ENCODE data around the gene ZNF618. TPM values are rescaled to one million over a fixed set of nuclear protein-coding genes. Genes with fewer than 3 reads are reported as not detected.

The ZNF618 gene
- total RNA-seq, 1 experiment from 2014 or later: 1.2 TPM

- POLR2A ChIA-PET: no interaction called here
- no peaks in the 10 kb centered on the region for H3K9me3 Mint-ChIP-seq (ENCODE audit: unreplicated experiment)
- intact Hi-C loops (cut with micrococcal nuclease; ENCODE audit: unreplicated experiment): no loop called here
- TF ChIP-seq CTCF (IDR thresholded peaks at IDR 0.05; ENCODE audit: insufficient read depth in 1 of 2, low read depth in 1 of 2, low read length in 1 of 2, severe bottlenecking in 1 of 2, unreplicated experiment in 1 of 2): no peak
- CTCF ChIA-PET: no interaction called here
- H3K27me3 Mint-ChIP-seq (ENCODE audit: insufficient read depth, unreplicated experiment): no peaks in the 10 kb centered on the region
- no peaks in the 10 kb centered on the region for H3K4me1 ChIP-seq
- no peaks in the 10 kb centered on the region for H3K36me3 Mint-ChIP-seq (ENCODE audit: insufficient read depth, unreplicated experiment)
- no peak for DNase-seq
- H3K9me3 ChIP-seq: no peaks in the 10 kb centered on the region
- no peak overlapping the region for H3K27ac Mint-ChIP-seq (ENCODE audit: unreplicated experiment)
- no peaks in the 10 kb centered on the region for H3K36me3 ChIP-seq (ENCODE audit: control insufficient read depth, insufficient read depth, low read length)
- H3K27me3 ChIP-seq (replicated peaks; ENCODE audit: control insufficient read depth, insufficient read depth, low read length): no peaks in the 10 kb centered on the region
- no peak overlapping the region for H3K4me3 Mint-ChIP-seq (ENCODE audit: unreplicated experiment)
- no TSS peak for BruUV-seq (replicated peaks)
- no peaks in the 10 kb centered on the region for H3K4me1 Mint-ChIP-seq (ENCODE audit: low read depth, unreplicated experiment)
- no peak overlapping the region for H3K4me3 ChIP-seq (ENCODE audit: low read depth, low read length)
These were observed 122.0 kb downstream of the ZNF618 start for GRCh38 chr9:113998114-113998513.

GRCh38 chr9:113998525-113999255 lies 122.6 kb downstream of the ZNF618 start:
- peak; percentile 22 to 37 for DNase-seq
- Histone ChIP-seq H3K36me3 (ENCODE audit: control insufficient read depth, insufficient read depth, low read length) (no peaks in the 10 kb centered on the region), H3K9me3 (no peaks in the 10 kb centered on the region), H3K4me1 (no peaks in the 10 kb centered on the region), H3K4me3 (ENCODE audit: low read depth, low read length) (no peak overlapping the region), H3K27me3 (replicated peaks; ENCODE audit: control insufficient read depth, insufficient read depth, low read length) (no peaks in the 10 kb centered on the region)
- no peaks in the 10 kb centered on the region for H3K36me3 Mint-ChIP-seq (ENCODE audit: insufficient read depth, unreplicated experiment)
- intact Hi-C loops (cut with micrococcal nuclease; ENCODE audit: unreplicated experiment): no loop called here
- ChIA-PET CTCF (no interaction called here), POLR2A (no interaction called here)
- no TSS peak for BruUV-seq (replicated peaks)
- no peak overlapping the region for H3K4me3 Mint-ChIP-seq (ENCODE audit: unreplicated experiment)
- H3K27me3 Mint-ChIP-seq (ENCODE audit: insufficient read depth, unreplicated experiment): no peaks in the 10 kb centered on the region
- no peaks in the 10 kb centered on the region for H3K4me1 Mint-ChIP-seq (ENCODE audit: low read depth, unreplicated experiment)
- H3K9me3 Mint-ChIP-seq (ENCODE audit: unreplicated experiment): no peaks in the 10 kb centered on the region
- TF ChIP-seq CTCF (IDR thresholded peaks at IDR 0.05; ENCODE audit: insufficient read depth in 1 of 2, low read depth in 1 of 2, low read length in 1 of 2, severe bottlenecking in 1 of 2, unreplicated experiment in 1 of 2): peak in 1 of 2 experiments; percentile 30
- no peak overlapping the region for H3K27ac Mint-ChIP-seq (ENCODE audit: unreplicated experiment)

- CTCF ChIA-PET: interaction anchor here (0.6 kb wide), 1 partner anchor 262 kb away, joined by 3 read pairs; no protein-coding TSS in a partner anchor
- H3K27ac Mint-ChIP-seq (ENCODE audit: unreplicated experiment): no peak overlapping the region
These were observed 123.3 kb downstream of the ZNF618 start for GRCh38 chr9:113999256-114000062.

More at GRCh38 chr9:113999256-114000062, 123.3 kb downstream of the ZNF618 start:
- Histone ChIP-seq H3K9me3 (no peaks in the 10 kb centered on the region), H3K36me3 (ENCODE audit: control insufficient read depth, insufficient read depth, low read length) (no peaks in the 10 kb centered on the region), H3K4me3 (ENCODE audit: low read depth, low read length) (no peak overlapping the region), H3K27me3 (replicated peaks; ENCODE audit: control insufficient read depth, insufficient read depth, low read length) (no peaks in the 10 kb centered on the region), H3K4me1 (no peaks in the 10 kb centered on the region)
- intact Hi-C loops (cut with micrococcal nuclease; ENCODE audit: unreplicated experiment): no loop called here
- POLR2A ChIA-PET: no interaction called here
- BruUV-seq (replicated peaks): no TSS peak
- Mint-ChIP-seq H3K4me3 (ENCODE audit: unreplicated experiment) (no peak overlapping the region), H3K36me3 (ENCODE audit: insufficient read depth, unreplicated experiment) (no peaks in the 10 kb centered on the region), H3K4me1 (ENCODE audit: low read depth, unreplicated experiment) (no peaks in the 10 kb centered on the region), H3K9me3 (ENCODE audit: unreplicated experiment) (no peaks in the 10 kb centered on the region), H3K27me3 (ENCODE audit: insufficient read depth, unreplicated experiment) (no peaks in the 10 kb centered on the region)
- DNase-seq: peak in 1 of 2 experiments; percentile 26
- no peak for TF ChIP-seq CTCF (IDR thresholded peaks at IDR 0.05; ENCODE audit: insufficient read depth in 1 of 2, low read depth in 1 of 2, low read length in 1 of 2, severe bottlenecking in 1 of 2, unreplicated experiment in 1 of 2)
